Measurements from ENCODE around the gene EEFSEC. TPM values are rescaled to one million over a fixed set of nuclear protein-coding genes. Genes with fewer than 3 reads are reported as not detected.

Gene EEFSEC
- total RNA-seq, 4 donors from 2014 or later: 11.7 to 23.0 (median 14.9) TPM

GRCh38 chr3:128405554-128406277, 252.4 kb downstream of the EEFSEC start:
- no peak for ATAC-seq (ENCODE audit: low FRiP score)
- TF ChIP-seq CTCF (IDR thresholded peaks at IDR 0.05): no peak
- DNase-seq (ENCODE audit: low spot score): no peak

- ATAC-seq (ENCODE audit: low FRiP score) (no peak), DNase-seq (ENCODE audit: low spot score) (no peak)
- no peak for TF ChIP-seq CTCF (IDR thresholded peaks at IDR 0.05)
Measured at GRCh38 chr3:128407247-128407646, 254.0 kb downstream of the EEFSEC start.

GRCh38 chr3:128408012-128408692, 254.9 kb downstream of the EEFSEC start:
- no peak for TF ChIP-seq CTCF (IDR thresholded peaks at IDR 0.05)
- ATAC-seq (ENCODE audit: low FRiP score) (no peak), DNase-seq (ENCODE audit: low spot score) (no peak)

GRCh38 chr3:128408693-128409623, 255.7 kb downstream of the EEFSEC start:
- TF ChIP-seq CTCF (IDR thresholded peaks at IDR 0.05): no peak
- no peak for ATAC-seq (ENCODE audit: low FRiP score)

GRCh38 chr3:128409624-128410581, 256.6 kb downstream of the EEFSEC start:
- ATAC-seq (ENCODE audit: low FRiP score) (no peak), DNase-seq (ENCODE audit: low spot score) (no peak)
- no peak for TF ChIP-seq CTCF (IDR thresholded peaks at IDR 0.05)

More at GRCh38 chr3:128408693-128409623, 255.7 kb downstream of the EEFSEC start:
- no peak for DNase-seq (ENCODE audit: low spot score)
